GM19238 (cell line): ENCODE measurements around the gene CEP295NL.
"Not testable (repeated sequence)": the region's sequence is repeated elsewhere in the genome, so short reads cannot be mapped to it uniquely, and the experiment has no call there.

Experiments
- DNase-seq: peaks from one replicate; pipeline ENCODE4 v3.0.0; 2011; ENCODE audit warnings: low spot score; ENCODE audit not compliant: insufficient read length

The CEP295NL gene

GRCh38 chr17:78889531-78889930 is 13.5 kb downstream of the CEP295NL start:
- peak; percentile 58 for DNase-seq

DNA sequence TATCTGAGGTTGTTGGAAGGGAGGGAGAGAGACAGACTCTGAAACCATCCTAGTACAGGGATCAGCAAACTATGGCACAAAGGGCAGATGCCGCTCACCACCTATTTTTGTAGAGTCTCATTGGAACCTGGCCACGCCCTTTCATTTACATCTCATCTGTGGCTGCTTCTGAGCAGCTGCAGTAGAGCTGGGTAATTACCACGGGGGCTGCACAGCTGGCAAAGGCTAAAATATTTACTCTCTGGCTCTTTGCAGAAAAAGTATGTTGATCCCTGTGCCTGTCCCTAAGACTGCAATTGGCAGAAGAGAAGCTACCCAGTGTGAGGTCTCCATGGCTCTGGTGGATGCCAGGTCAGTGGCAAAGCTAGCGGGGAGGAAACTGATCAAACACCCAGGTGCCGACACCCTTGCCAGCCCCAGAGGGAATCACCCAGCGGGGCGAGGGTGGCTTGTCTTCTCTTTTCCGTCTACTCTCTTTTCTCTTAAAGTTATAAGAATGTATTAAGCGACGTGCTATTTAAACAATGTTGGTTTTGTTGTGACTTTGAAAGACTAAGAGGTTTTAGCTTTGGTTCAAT is 14.0 kb downstream of the CEP295NL start:
- no peak for DNase-seq

- DNase-seq, result no peak
Observed at GRCh38 chr17:78886954-78887353, 16.0 kb downstream of the CEP295NL start.

GRCh38 chr17:78885956-78886355 is 17.0 kb downstream of the CEP295NL start:
- no peak for DNase-seq

- DNase-seq, result no peak
Observed at GRCh38 chr17:78884876-78885667, 17.9 kb downstream of the CEP295NL start.

GRCh38 chr17:78884148-78884825 is 18.7 kb downstream of the CEP295NL start:
- DNase-seq, result no peak

GRCh38 chr17:78883533-78884131 is 19.4 kb downstream of the CEP295NL start:
- DNase-seq, result no peak

DNA sequence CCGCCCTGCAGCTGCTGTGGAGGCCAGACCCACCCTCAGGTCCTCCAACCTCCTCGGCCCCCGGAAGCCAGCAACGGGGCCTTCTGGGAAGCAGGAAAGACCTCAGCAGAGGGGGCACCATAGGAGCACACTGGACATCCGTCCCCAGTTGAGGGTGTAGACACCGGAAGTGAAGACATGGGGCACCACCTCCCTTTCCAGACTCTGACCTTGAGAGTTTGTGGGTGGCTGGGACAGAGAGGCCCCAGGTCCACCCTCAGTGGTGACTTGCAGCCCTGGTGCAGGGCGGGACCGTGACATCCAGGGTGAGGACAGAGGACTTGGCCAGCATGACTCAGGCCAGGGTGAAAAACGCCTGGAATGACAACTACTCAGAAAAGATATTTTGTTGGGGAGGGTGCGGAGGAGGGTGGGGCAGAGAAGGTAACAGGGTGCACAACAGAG is 19.9 kb downstream of the CEP295NL start:
- DNase-seq, result no peak

DNA sequence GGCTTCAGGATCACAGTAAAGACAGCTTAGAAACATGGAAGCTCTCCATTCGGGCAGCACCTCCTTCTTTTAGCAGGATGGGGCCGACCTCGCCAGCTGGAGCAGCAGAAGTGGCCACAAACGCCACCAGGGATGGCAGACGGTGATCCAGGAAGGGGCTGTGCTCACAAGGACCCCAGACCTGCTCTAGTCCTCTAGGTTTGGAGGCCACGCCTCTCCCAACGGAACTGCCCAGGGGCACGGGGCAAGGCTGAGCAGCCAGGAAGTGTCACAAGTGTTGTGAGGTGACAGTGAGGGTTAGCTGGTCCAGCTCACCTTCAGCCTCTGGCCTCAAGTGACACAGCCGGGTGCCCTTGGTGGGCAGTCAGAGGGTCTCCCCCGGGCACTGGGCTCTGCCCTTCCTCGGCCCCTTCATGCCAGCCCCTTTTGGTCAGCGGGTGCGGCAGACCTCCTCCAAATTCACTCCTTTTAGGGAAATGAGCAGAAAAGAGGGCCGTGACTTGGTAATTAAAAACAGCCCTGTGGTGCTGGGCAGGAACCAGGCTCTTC is 20.4 kb downstream of the CEP295NL start:
- DNase-seq, result no peak

DNA sequence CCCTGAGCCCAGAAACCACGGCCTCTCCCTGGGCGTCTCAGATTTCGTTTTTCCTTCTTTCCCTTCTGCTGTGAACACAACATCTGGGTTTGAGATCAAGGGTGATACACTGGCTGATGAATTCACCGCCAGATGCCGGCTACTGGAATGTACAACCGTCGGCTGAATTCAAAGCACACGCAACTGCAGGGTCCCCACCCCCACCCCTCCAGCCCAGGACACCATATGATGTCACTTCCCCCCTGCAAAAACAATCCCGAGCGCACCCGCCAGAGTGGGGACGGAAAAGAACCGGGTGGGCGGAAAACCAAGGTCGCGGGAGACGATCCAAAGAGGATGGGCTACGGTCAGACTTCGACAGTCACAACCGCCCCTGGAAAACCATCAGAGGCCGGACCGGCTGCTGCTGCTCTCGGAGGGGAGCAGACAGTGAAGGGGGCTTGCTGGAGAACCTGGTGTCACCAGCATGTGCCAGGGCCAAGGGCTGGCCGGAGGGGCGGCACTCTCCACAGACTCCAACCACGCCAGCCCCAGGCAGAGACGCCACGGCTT is 23.3 kb downstream of the CEP295NL start:
- DNase-seq, result no peak

DNA sequence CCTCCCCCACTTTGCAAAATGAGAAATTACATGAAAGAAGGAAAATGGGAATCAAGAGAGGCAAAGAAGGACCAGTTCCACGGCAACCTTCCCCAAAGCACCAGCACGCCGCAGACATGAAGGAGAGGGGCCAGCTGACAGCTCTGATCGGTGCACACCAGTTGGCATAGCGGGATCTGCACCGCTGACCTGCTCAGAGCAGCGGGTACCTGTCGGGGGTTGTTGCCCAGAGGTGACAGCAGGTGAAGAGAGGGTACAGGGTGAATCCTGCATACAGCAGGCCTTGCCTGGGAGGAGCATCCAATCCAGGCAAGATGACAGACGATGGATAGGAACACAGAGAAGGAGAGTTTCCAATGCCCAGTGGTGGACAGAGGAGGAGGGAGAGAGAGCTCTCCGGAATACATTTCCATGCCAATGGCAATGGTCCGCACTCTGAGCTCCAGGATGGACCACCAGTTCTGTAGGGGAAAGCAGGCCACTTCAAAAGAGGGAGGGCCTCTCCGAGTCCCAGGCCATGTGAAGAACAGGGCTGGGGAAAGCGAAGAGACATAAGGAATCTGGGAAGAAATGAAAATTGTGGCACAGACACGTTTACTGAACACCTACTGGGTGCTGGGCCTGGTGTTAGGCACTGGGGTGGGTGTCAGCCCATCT is 24.0 kb downstream of the CEP295NL start:
- no peak for DNase-seq

GRCh38 chr17:78878261-78878660 is 24.7 kb downstream of the CEP295NL start:
- DNase-seq, result no peak

- not testable (repeated sequence) for DNase-seq
Observed at GRCh38 chr17:78876954-78877517, 26.0 kb downstream of the CEP295NL start.

DNA sequence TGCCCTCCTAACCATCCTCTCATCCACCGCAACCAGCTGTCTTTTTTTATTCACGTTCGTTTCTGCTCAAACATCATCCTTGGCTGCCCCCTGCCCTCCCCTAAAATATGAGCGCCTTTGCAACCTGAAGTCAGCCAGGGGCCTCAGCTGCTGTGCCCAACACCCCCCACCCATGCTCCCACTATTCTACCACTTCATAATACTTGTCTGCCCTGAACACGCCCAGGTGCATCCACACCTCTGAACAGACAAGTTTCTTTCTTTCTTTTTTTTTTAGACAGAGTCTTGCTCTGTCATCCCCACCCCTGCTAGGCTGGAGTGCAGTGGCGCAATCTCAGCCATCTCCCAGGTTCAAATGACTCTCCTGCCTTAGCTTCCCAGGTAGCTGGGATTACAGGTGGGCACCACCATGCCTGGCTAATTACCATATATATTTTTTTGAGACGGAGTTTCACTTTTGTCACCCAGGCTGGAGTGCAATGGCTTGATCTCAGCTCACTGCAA is 26.9 kb downstream of the CEP295NL start:
- DNase-seq, result no peak

DNA sequence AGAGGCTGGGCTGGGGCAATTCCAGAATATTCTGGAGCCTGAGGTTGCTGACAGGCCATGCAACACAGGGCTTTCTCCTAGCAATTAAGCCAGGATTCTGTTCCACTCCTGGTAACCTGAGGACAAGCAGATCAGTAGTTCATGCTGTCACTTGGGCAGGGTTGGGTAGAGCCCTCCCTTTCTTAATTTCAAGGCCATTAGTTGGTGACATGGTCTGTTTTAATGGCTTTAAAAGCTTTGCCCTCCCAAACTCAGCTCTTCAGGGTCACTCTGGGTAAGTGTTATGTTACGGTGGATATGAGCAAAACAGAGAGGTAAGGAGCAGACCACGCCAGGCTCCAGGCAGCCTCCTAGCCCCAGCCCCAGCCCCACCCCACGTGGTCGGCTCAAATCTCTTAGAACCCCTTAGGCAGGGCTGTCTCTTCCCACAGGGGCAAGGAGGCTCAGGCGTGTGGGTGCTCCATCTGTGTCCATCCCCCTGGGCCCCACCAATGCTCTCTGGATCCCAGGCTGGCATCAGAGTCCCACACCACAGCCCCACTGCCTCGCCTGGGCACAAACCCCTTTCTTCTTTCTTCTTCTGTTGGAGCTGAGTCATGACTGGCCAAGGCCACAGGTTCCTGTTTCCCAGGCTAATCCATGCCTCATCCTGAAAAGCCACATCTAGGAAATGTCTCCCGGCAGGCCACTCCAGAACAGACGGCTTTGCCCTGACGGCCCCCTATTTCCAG is 27.5 kb downstream of the CEP295NL start:
- no peak for DNase-seq

- DNase-seq, result no peak
Observed at GRCh38 chr17:78873519-78874340, 29.3 kb downstream of the CEP295NL start.

DNA sequence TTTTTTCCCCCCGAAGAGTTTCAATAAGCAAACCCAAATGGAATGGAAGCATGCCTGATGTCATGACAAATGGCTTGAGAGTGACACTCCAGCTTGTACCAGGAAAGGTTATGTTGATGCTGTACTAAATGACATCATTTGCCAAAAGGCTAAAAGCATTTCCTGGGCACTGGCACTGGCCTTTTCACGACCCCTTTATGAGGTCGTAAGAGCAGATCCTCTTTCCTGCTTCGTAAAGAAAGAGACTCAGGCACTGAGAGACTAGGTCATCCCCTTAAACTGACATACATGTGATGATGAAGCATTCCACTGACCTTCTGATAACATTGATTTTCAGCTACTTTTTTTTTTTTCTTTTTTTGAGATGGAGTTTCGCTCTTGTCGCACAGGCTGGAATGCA is 30.5 kb downstream of the CEP295NL start:
- DNase-seq, result no peak

DNA sequence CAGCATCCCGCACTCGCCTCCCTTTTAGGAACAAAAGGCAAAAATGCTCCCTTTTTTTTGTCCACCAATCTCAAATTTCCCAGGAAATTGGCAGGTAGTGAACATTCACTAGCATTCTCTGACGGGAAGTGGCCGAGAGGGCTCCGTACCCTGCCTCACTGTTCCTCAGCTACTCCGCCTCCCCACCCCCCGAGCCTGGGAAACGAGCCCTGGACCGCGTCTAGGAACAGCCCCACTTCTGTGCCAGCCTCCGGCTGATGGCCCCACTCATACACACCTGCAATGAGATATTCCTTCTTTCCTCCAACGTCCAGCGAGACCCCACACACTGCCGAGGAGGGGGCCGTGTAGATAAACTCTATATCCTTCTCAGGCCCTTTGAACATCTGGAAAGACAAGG is 32.4 kb downstream of the CEP295NL start:
- no peak for DNase-seq

DNA sequence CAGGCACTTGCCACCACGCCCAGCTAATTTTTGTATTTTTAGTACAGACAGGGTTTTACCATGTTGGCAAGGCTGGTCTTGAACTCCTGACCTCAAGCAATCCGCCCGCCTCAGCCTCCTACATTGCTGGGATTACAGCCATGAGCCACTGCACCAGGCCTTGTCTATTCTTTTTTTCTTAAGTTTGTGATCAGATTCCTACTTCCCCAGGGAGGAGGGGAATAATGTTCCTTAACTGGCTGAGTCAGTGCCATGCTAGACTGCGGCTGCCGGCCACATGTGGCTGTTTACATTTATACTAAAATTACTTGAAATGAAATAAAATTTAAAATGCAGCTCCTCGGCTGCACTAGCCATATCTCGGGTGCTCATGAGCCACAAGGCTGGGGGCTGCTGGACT is 34.6 kb downstream of the CEP295NL start:
- DNase-seq, result no peak
